HEK293 (cell line): Measurements from ENCODE around the gene SEPTIN3.

Source experiments
- CTCF ChIP-seq: fragments of 450-650 bp; formaldehyde crosslinking; IDR thresholded peaks from 2 replicates; pipeline ENCODE4 v1.5.1; 2016; ENCODE audit warnings: missing biosample characterization, missing genetic modification characterization
- KLF16 ChIP-seq: fragments of 450-650 bp; formaldehyde crosslinking; IDR thresholded peaks from 2 replicates; pipeline ENCODE4 v1.5.1; 2017; ENCODE audit warnings: missing biosample characterization, missing genetic modification characterization
- REST ChIP-seq: fragments of 450-650 bp; formaldehyde crosslinking; IDR thresholded peaks from 2 replicates; pipeline ENCODE4 v1.5.1; 2016; ENCODE audit warnings: missing biosample characterization, missing genetic modification characterization
- SCRT2 ChIP-seq: fragments of 450-650 bp; formaldehyde crosslinking; IDR thresholded peaks from 2 replicates; pipeline ENCODE4 v1.5.1; 2016; ENCODE audit warnings: missing biosample characterization, missing genetic modification characterization
- ZBTB11 ChIP-seq: fragments of 450-650 bp; formaldehyde crosslinking; conservative IDR thresholded peaks from 2 replicates; pipeline ENCODE4 v1.5.1; 2016; ENCODE audit warnings: low read depth, missing biosample characterization, missing genetic modification characterization
- ZNF133 ChIP-seq: fragments of 450-650 bp; formaldehyde crosslinking; IDR thresholded peaks from 2 replicates; pipeline ENCODE4 v1.5.1; 2016; ENCODE audit warnings: missing biosample characterization, missing genetic modification characterization
- ZNF140 ChIP-seq: fragments of 450-650 bp; formaldehyde crosslinking; IDR thresholded peaks from 2 replicates; pipeline ENCODE4 v1.5.1; 2016; ENCODE audit warnings: missing biosample characterization, missing genetic modification characterization
- ZNF366 ChIP-seq: fragments of 450-650 bp; formaldehyde crosslinking; conservative IDR thresholded peaks from 2 replicates; pipeline ENCODE4 v1.5.1; 2016; ENCODE audit warnings: missing biosample characterization, missing genetic modification characterization
- ZNF514 ChIP-seq: fragments of 450-650 bp; formaldehyde crosslinking; IDR thresholded peaks from 2 replicates; pipeline ENCODE4 v1.5.1; 2016; ENCODE audit warnings: missing biosample characterization, missing genetic modification characterization

- TF ChIP-seq REST (tag by site-specific recombination) (no peak), CTCF (tag by site-specific recombination) (no peak), SCRT2 (tag by site-specific recombination) (no peak), KLF16 (tag by site-specific recombination) (no peak), ZBTB11 (tag by site-specific recombination) (no peak), ZNF514 (tag by site-specific recombination) (no peak), ZNF140 (tag by site-specific recombination) (no peak), ZNF366 (tag by site-specific recombination) (0 out of 2 replicates have a peak, but pooled peaks have one; percentile 7), ZNF133 (no peak)
These were observed 6.2 kb downstream of the SEPTIN3 start for GRCh38 chr22:41975299-41976069.
